Gastroesophageal sphincter (tissue), 4 donors: ENCODE data around the gene GPR15LG. TPM values are rescaled to one million over a fixed set of nuclear protein-coding genes. Genes with fewer than 3 reads are reported as not detected.

Experiments
- ATAC-seq: fragments of 150-250 bp; one replicate; pipeline ENCODE4 v1.9.1; 2016; ENCODE audit warnings: mild to moderate bottlenecking, moderate library complexity
- H3K27ac ChIP-seq, 4 donors: fragments of 200-600 bp; sonication (generic) in 3 of 4; 1 replicate in 3 of 4; 2 replicates in 1 of 4; pipeline ENCODE4 v1.5.1; 2016 to 2019
- H3K27me3 ChIP-seq: fragments of 200-600 bp; sonication (generic); one replicate; pipeline ENCODE4 v1.5.1; 2019
- H3K36me3 ChIP-seq, 2 donors: fragments of 200-600 bp; sonication (generic); one replicate each; pipeline ENCODE4 v1.5.1; 2019; ENCODE audit warnings: control low read depth in 1 of 2
- H3K4me1 ChIP-seq, 3 donors: fragments of 200-600 bp; sonication (generic); 1 replicate in 2 of 3; 2 replicates in 1 of 3; pipeline ENCODE4 v1.5.1; 2016 to 2019; ENCODE audit warnings: control low read depth in 2 of 3
- H3K4me3 ChIP-seq, 2 donors: fragments of 200-600 bp; sonication (generic); one replicate each; pipeline ENCODE4 v1.5.1; 2019; ENCODE audit warnings: mild to moderate bottlenecking in 1 of 2, moderate library complexity in 1 of 2
- H3K9me3 ChIP-seq, 3 donors: fragments of 200-600 bp; sonication (generic); one replicate each; pipeline ENCODE4 v1.5.1; 2017 to 2019; ENCODE audit warnings: control low read depth in 2 of 3
- EP300 ChIP-seq: sonication (generic); formaldehyde crosslinking; IDR thresholded peaks from one replicate; pipeline ENCODE4 v1.6.1; 2017; ENCODE audit warnings: antibody characterized with exemption, mild to moderate bottlenecking
- POLR2A ChIP-seq, 2 donors: fragments of 450-650 bp; IDR thresholded peaks; one replicate each; pipeline ENCODE4 v1.6.1; 2017; ENCODE audit warnings: antibody characterized with exemption in 2 of 2, mild to moderate bottlenecking in 2 of 2, moderate library complexity in 1 of 2
- POLR2AphosphoS5 ChIP-seq: sonication (generic); formaldehyde crosslinking; IDR thresholded peaks from one replicate; pipeline ENCODE4 v1.6.1; 2017; ENCODE audit warnings: antibody characterized with exemption
- WGBS, 2 donors: methylation state at CpG; one replicate each; pipeline ENCODE4 v1.1.5; 2018; ENCODE audit warnings: low coverage in 1 of 2; 5-methylcytosine and 5-hydroxymethylcytosine counted together
- total RNA-seq, 4 donors: library from RNA; depleted of rRNA; stranded (reverse); fragments of >200 nt; gene quantifications; one replicate each; pipeline ENCODE4 v1.1.0, GENCODE V29; 2016
- TF ChIP-seq, protein P1 (sequence below), 4 experiments: fragments of 200-600 bp in 2 of 4; fragments of 450-650 bp in 2 of 4; sonication (generic) in 1 of 4; IDR thresholded peaks; one replicate each; pipeline ENCODE4 v1.5.1; 2017 to 2019; ENCODE audit warnings: antibody characterized with exemption in 4 of 4, mild to moderate bottlenecking in 2 of 4, moderate library complexity in 2 of 4

Gene GPR15LG
- total RNA-seq, 4 donors from 2014 or later, result 1.2 to 10.1 TPM; not detected in 2

GRCh38 chr10:84172467-84173356 is 889 bp upstream of the GPR15LG start:
- Histone ChIP-seq H3K27me3 (no peaks in the 10 kb centered on the region), H3K36me3 (no peaks in the 10 kb centered on the region), H3K4me1 (no peaks in the 10 kb centered on the region), H3K27ac (no peak overlapping the region), H3K9me3 (no peaks in the 10 kb centered on the region), H3K4me3 (no peak overlapping the region)
- no peak for ATAC-seq
- 60 to 90% methylated on average over 3 to 6 of the region's 9 CpGs for WGBS, 2 donors
- TF ChIP-seq, protein P1, sequence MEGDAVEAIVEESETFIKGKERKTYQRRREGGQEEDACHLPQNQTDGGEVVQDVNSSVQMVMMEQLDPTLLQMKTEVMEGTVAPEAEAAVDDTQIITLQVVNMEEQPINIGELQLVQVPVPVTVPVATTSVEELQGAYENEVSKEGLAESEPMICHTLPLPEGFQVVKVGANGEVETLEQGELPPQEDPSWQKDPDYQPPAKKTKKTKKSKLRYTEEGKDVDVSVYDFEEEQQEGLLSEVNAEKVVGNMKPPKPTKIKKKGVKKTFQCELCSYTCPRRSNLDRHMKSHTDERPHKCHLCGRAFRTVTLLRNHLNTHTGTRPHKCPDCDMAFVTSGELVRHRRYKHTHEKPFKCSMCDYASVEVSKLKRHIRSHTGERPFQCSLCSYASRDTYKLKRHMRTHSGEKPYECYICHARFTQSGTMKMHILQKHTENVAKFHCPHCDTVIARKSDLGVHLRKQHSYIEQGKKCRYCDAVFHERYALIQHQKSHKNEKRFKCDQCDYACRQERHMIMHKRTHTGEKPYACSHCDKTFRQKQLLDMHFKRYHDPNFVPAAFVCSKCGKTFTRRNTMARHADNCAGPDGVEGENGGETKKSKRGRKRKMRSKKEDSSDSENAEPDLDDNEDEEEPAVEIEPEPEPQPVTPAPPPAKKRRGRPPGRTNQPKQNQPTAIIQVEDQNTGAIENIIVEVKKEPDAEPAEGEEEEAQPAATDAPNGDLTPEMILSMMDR (IDR thresholded peaks at IDR 0.05), result no peak
- TF ChIP-seq POLR2A (IDR thresholded peaks at IDR 0.05) (no peak), POLR2AphosphoS5 (no peak), EP300 (no peak)

GRCh38 chr10:84175436-84175835 is 1.8 kb downstream of the GPR15LG start:
- Histone ChIP-seq H3K27me3 (no peaks in the 10 kb centered on the region), H3K4me1 (no peaks in the 10 kb centered on the region), H3K4me3 (no peak overlapping the region), H3K9me3 (no peaks in the 10 kb centered on the region), H3K27ac (no peak overlapping the region), H3K36me3 (no peaks in the 10 kb centered on the region)
- TF ChIP-seq, protein P1 (IDR thresholded peaks at IDR 0.05), result no peak
- TF ChIP-seq POLR2A (IDR thresholded peaks at IDR 0.05), result no peak
- ATAC-seq, result no peak
- 77 to 78% methylated on average over 5 of the region's 6 CpGs for WGBS, 2 donors

DNA sequence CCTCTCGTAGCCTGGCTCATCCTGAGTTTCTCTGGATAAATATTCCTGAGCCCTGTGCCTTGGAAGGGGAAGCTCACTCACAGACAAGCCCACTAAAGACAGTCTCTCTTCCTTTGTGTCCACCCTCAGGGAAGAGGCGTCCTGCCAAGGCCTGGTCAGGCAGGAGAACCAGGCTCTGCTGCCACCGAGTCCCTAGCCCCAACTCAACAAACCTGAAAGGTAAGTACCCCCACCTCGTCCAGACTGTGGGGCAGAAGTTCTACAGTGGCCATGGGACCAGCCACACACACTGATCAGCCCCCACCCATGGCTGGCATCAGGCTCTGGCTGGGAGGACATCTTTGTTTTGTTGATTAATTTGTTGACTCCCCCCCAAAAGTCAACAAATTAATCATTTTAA is 2.8 kb downstream of the GPR15LG start:
- Histone ChIP-seq H3K9me3 (no peaks in the 10 kb centered on the region), H3K27me3 (no peaks in the 10 kb centered on the region), H3K27ac (no peak overlapping the region), H3K4me1 (no peaks in the 10 kb centered on the region), H3K4me3 (no peak overlapping the region), H3K36me3 (no peaks in the 10 kb centered on the region)
- 33% methylated on average over 1 of the region's 4 CpGs; no CpG with 5 or more reads in 1 of the 2 donors for WGBS, 2 donors
- TF ChIP-seq, protein P1 (IDR thresholded peaks at IDR 0.05), result no peak
- TF ChIP-seq POLR2AphosphoS5 (no peak), POLR2A (IDR thresholded peaks at IDR 0.05) (no peak), EP300 (no peak)
- ATAC-seq, result no peak

DNA sequence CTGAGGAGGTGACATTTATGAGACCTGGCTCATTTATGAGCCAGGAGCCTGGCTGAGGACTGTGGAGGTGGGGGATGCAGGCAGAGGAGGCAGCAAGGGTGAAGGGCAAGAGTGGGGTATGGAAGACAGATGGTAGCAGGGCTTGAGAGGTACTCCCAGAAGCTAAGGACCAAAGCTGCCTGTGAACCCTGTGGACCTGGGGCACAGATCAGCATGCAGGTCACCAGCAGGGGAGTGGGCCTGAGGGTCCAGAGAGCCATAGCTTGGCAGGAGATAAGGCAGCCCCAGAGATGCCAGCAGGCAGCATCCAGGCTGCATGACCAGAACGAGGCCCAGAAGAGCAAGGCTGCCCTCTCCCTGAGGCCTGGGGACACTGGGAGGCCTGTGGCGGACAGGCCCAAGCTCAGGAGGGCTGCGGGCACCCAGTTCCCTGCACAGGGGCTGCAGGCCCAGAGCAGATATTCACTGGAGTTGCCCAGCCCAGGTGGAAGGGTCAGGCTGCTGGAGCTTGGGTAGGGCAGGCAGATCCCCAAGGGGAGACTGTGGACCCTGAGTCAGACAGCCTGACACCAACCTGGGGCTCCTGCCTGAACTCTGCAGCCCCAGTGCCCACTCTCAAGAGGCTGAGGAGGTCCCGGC is 3.4 kb downstream of the GPR15LG start:
- ATAC-seq, result peak; percentile 28
- no CpG with 5 or more reads among the region's 4 CpGs for WGBS, 2 donors
- no peak overlapping the region for H3K4me3 ChIP-seq
- no peaks in the 10 kb centered on the region for H3K4me1 ChIP-seq
- H3K27me3 ChIP-seq, result no peaks in the 10 kb centered on the region
- no peak for TF ChIP-seq POLR2A (IDR thresholded peaks at IDR 0.05)
- TF ChIP-seq, protein P1 (IDR thresholded peaks at IDR 0.05), result no peak
- no peak for TF ChIP-seq POLR2AphosphoS5
- TF ChIP-seq EP300, result no peak
- H3K36me3 ChIP-seq, result no peaks in the 10 kb centered on the region
- no peaks in the 10 kb centered on the region for H3K9me3 ChIP-seq
- no peak overlapping the region for H3K27ac ChIP-seq
